Stimulated activated CD4-positive, alpha-beta T cell treated with anti-CD3 and anti-CD28 coated beads, Interleukin-2, amount 100 ng/mL, for 4 hours (primary cell): Measurements from ENCODE around the gene IRF2BPL.

Experiments
- DNase-seq: peaks from one replicate; pipeline ENCODE4 v3.0.0-alpha.2; 2020; ENCODE audit warnings: low read depth

Gene IRF2BPL

GRCh38 chr14:76985540-76986230 lies 42.8 kb downstream of the IRF2BPL start:
- no peak for DNase-seq

- no peak for DNase-seq
These were observed 43.6 kb downstream of the IRF2BPL start for GRCh38 chr14:76984787-76985375.

GRCh38 chr14:76984297-76984696 lies 44.2 kb downstream of the IRF2BPL start:
- DNase-seq, result no peak

GRCh38 chr14:76981670-76982069 lies 46.8 kb downstream of the IRF2BPL start:
- no peak for DNase-seq

DNA sequence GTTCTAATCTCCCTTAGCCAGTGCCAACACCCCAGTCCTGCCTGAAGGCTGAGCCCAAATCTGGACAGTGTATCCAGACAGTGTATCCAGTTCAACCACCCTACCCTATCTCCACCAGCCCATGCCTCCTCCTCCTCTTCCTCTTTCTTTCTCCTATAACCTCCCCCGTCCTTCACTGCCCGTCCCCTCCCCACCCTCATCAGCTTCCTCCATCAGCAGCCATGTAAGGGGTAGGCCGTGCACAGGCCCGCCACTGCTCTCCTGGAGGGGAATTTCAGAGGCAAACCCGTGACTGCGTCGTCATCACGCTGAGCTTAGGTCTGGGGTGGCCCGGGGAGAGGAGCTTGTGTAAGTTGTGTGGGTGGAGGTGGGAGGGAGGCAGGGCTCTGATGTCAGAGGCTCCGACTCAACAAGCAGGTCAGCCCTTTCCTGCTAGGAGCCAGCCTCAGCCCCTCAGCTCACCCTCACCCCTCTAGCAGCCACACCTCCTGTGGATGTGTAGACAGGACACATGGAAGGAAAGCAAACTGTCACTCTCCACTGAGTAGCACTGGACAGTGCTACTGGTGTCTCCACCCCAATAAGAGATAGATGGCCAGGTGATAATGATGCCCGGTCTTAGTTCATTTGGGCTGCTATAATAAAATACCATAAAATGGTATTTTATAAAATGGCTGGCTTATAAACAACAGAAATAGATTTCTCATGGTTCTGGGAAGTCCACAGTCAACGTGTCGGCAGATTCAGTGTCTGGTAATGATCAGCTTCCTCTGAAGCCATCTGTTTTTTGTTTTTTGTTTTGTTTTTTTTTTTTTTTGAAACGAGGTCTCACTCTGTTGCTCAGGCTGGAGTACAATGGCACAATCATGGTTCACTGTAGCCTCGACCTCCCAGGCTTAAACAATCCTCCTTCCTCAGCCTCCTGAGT lies 50.5 kb downstream of the IRF2BPL start:
- DNase-seq, result peak; percentile 93

DNA sequence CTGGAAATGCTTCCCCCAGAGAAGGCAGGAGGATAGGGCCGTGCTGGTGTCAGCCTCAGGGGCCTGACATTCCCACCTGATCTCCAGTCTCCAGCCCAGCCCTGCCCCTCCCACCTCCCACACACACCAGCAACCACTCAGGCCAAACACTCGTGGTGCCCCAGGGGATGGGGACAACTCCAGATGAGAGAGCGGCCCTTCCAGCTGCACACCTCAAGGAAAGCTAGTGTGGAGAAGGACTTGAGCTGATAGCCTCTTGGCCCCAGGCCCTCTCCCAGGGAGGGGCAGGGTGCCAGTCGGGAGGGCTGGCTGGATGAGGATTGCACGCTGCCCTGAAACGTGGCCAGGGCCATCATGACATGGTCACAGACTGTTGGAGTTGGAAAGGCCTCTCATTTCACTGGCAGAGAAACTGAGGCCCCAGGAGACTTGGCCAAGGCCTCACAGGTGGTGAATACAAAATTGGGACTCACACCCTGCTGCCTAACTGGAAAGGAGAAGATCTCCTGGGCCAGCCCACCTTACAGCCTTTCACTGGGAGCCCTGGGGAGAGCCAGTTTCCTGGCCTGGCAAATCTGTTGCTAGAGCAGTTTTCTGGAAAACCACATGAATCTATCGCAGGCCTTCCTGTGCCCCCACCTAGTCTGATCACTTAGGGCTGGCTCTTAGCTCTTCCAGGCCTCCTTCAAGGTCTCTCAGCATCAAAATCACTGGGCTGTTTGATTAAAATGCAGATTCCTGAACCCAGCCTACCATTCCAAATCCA lies 52.1 kb downstream of the IRF2BPL start:
- DNase-seq, result no peak

- DNase-seq, result no peak
These were observed 52.7 kb downstream of the IRF2BPL start for GRCh38 chr14:76975812-76976211.

DNA sequence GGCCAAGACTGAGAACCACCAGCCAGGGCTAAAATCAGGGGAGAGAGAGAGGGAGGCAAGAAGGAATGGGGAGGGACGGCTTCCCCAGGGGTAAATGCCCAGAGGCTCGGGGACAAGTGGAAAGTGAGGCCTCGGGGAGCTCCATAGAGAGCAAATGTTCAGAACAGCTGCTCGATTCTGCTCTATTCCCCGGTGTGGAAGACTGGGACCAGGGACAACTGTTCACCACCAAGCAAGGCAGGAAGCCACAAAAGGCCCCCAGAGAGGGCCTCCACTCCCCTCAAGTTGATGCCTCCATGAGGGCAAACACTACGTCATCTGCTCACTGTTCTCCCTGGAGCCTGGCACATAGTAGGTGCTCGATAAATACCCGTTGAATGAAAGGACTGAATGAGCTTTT lies 53.5 kb downstream of the IRF2BPL start:
- DNase-seq, result no peak
